Measurements from ENCODE around the gene GSTM3. TPM values are rescaled to one million over a fixed set of nuclear protein-coding genes. Genes with fewer than 3 reads are reported as not detected.
"Not testable (repeated sequence)": the region's sequence is repeated elsewhere in the genome, so short reads cannot be mapped to it uniquely, and the experiment has no call there.

GSTM3 gene
- polyA plus RNA-seq, 1 donor = 132 TPM

GRCh38 chr1:109697066-109697465 is 43.8 kb downstream of the GSTM3 start:
- Histone ChIP-seq H3K4me1 (ENCODE audit: control insufficient read depth, insufficient read depth, low read length) (no peaks in the 10 kb centered on the region), H3K4me3 (ENCODE audit: low read length) (no peak overlapping the region), H3K27ac (ENCODE audit: low read length) (no peak overlapping the region), H3K36me3 (ENCODE audit: control insufficient read depth, insufficient read depth, low read length) (no peaks in the 10 kb centered on the region), H3K27me3 (ENCODE audit: control insufficient read depth, insufficient read depth, low read length) (no peaks in the 10 kb centered on the region), H3K9me3 (ENCODE audit: control insufficient read depth, low read depth, low read length) (no peaks in the 10 kb centered on the region)
- DNase-seq = no peak
- WGBS (ENCODE audit: insufficient coverage, low lambda C conversion rate) = no CpG with 5 or more reads among the region's 4 CpGs

GRCh38 chr1:109695138-109695537 is 45.7 kb downstream of the GSTM3 start:
- DNase-seq; H3K36me3 ChIP-seq (ENCODE audit: control insufficient read depth, insufficient read depth, low read length); H3K27me3 ChIP-seq (ENCODE audit: control insufficient read depth, insufficient read depth, low read length); H3K27ac ChIP-seq (ENCODE audit: low read length); H3K4me3 ChIP-seq (ENCODE audit: low read length); H3K9me3 ChIP-seq (ENCODE audit: control insufficient read depth, low read depth, low read length); H3K4me1 ChIP-seq (ENCODE audit: control insufficient read depth, insufficient read depth, low read length): not testable (repeated sequence)
- no CpG with 5 or more reads among the region's 3 CpGs for WGBS (ENCODE audit: insufficient coverage, low lambda C conversion rate)

- H3K4me3 ChIP-seq (ENCODE audit: low read length); H3K27me3 ChIP-seq (ENCODE audit: control insufficient read depth, insufficient read depth, low read length); H3K4me1 ChIP-seq (ENCODE audit: control insufficient read depth, insufficient read depth, low read length); H3K27ac ChIP-seq (ENCODE audit: low read length); DNase-seq; H3K36me3 ChIP-seq (ENCODE audit: control insufficient read depth, insufficient read depth, low read length); H3K9me3 ChIP-seq (ENCODE audit: control insufficient read depth, low read depth, low read length): not testable (repeated sequence)
- WGBS (ENCODE audit: insufficient coverage, low lambda C conversion rate) = no CpG with 5 or more reads among the region's 5 CpGs
Measured at GRCh38 chr1:109694400-109694799, 46.4 kb downstream of the GSTM3 start.

- H3K4me1 ChIP-seq (ENCODE audit: control insufficient read depth, insufficient read depth, low read length) = no peaks in the 10 kb centered on the region
- H3K9me3 ChIP-seq (ENCODE audit: control insufficient read depth, low read depth, low read length) = no peaks in the 10 kb centered on the region
- H3K36me3 ChIP-seq (ENCODE audit: control insufficient read depth, insufficient read depth, low read length) = no peaks in the 10 kb centered on the region
- no peak for DNase-seq
- no peak overlapping the region for H3K4me3 ChIP-seq (ENCODE audit: low read length)
- WGBS (ENCODE audit: insufficient coverage, low lambda C conversion rate) = no CpG with 5 or more reads among the region's 6 CpGs
- no peak overlapping the region for H3K27ac ChIP-seq (ENCODE audit: low read length)
- no peaks in the 10 kb centered on the region for H3K27me3 ChIP-seq (ENCODE audit: control insufficient read depth, insufficient read depth, low read length)
Measured at GRCh38 chr1:109691759-109692158, 49.1 kb downstream of the GSTM3 start.

GRCh38 chr1:109689844-109690405 is 50.9 kb downstream of the GSTM3 start:
- no peak overlapping the region for H3K27ac ChIP-seq (ENCODE audit: low read length)
- no CpG with 5 or more reads among the region's 6 CpGs for WGBS (ENCODE audit: insufficient coverage, low lambda C conversion rate)

GRCh38 chr1:109687641-109688499 is 53.0 kb downstream of the GSTM3 start, which contains the start of gene GSTM1:
Gene GSTM1, plus strand, starts transcription at chr1:109687817. Its CDS starts 57 bp downstream, at chr1:109687874.
- Histone ChIP-seq H3K4me1 (ENCODE audit: control insufficient read depth, insufficient read depth, low read length) (no peaks in the 10 kb centered on the region), H3K9me3 (ENCODE audit: control insufficient read depth, low read depth, low read length) (no peaks in the 10 kb centered on the region), H3K36me3 (ENCODE audit: control insufficient read depth, insufficient read depth, low read length) (no peaks in the 10 kb centered on the region), H3K27me3 (ENCODE audit: control insufficient read depth, insufficient read depth, low read length) (no peaks in the 10 kb centered on the region), H3K27ac (ENCODE audit: low read length) (no peak within 1 kb of the TSS), H3K4me3 (ENCODE audit: low read length) (no peak within 1 kb of the TSS)
- peak in 1 of 2 donors; percentile 79 for DNase-seq
- WGBS (ENCODE audit: insufficient coverage, low lambda C conversion rate) = no CpG with 5 or more reads among the region's 46 CpGs

More at GRCh38 chr1:109689844-109690405, 50.9 kb downstream of the GSTM3 start:
- Histone ChIP-seq H3K36me3 (ENCODE audit: control insufficient read depth, insufficient read depth, low read length) (no peaks in the 10 kb centered on the region), H3K4me3 (ENCODE audit: low read length) (no peak overlapping the region), H3K9me3 (ENCODE audit: control insufficient read depth, low read depth, low read length) (no peaks in the 10 kb centered on the region), H3K27me3 (ENCODE audit: control insufficient read depth, insufficient read depth, low read length) (no peaks in the 10 kb centered on the region), H3K4me1 (ENCODE audit: control insufficient read depth, insufficient read depth, low read length) (no peaks in the 10 kb centered on the region)
- no peak for DNase-seq

GRCh38 chr1:109687109-109687508 is 53.7 kb downstream of the GSTM3 start:
- WGBS (ENCODE audit: insufficient coverage, low lambda C conversion rate) = no CpG with 5 or more reads among the region's 11 CpGs
- not testable (repeated sequence) for H3K9me3 ChIP-seq (ENCODE audit: control insufficient read depth, low read depth, low read length); H3K27ac ChIP-seq (ENCODE audit: low read length); H3K36me3 ChIP-seq (ENCODE audit: control insufficient read depth, insufficient read depth, low read length); H3K4me1 ChIP-seq (ENCODE audit: control insufficient read depth, insufficient read depth, low read length); DNase-seq; H3K4me3 ChIP-seq (ENCODE audit: low read length); H3K27me3 ChIP-seq (ENCODE audit: control insufficient read depth, insufficient read depth, low read length)

GRCh38 chr1:109685890-109686289 is 54.9 kb downstream of the GSTM3 start:
- DNase-seq; H3K4me1 ChIP-seq (ENCODE audit: control insufficient read depth, insufficient read depth, low read length); H3K9me3 ChIP-seq (ENCODE audit: control insufficient read depth, low read depth, low read length); H3K27me3 ChIP-seq (ENCODE audit: control insufficient read depth, insufficient read depth, low read length); H3K27ac ChIP-seq (ENCODE audit: low read length); H3K36me3 ChIP-seq (ENCODE audit: control insufficient read depth, insufficient read depth, low read length); H3K4me3 ChIP-seq (ENCODE audit: low read length): not testable (repeated sequence)
- no CpG with 5 or more reads among the region's 4 CpGs for WGBS (ENCODE audit: insufficient coverage, low lambda C conversion rate)

GRCh38 chr1:109685399-109685798 is 55.4 kb downstream of the GSTM3 start:
- H3K36me3 ChIP-seq (ENCODE audit: control insufficient read depth, insufficient read depth, low read length); H3K27ac ChIP-seq (ENCODE audit: low read length); H3K27me3 ChIP-seq (ENCODE audit: control insufficient read depth, insufficient read depth, low read length); H3K4me1 ChIP-seq (ENCODE audit: control insufficient read depth, insufficient read depth, low read length); H3K4me3 ChIP-seq (ENCODE audit: low read length); H3K9me3 ChIP-seq (ENCODE audit: control insufficient read depth, low read depth, low read length); DNase-seq: not testable (repeated sequence)
- no CpG with 5 or more reads among the region's 1 CpG for WGBS (ENCODE audit: insufficient coverage, low lambda C conversion rate)

GRCh38 chr1:109684777-109685176 is 56.1 kb downstream of the GSTM3 start:
- H3K27ac ChIP-seq (ENCODE audit: low read length); DNase-seq; H3K36me3 ChIP-seq (ENCODE audit: control insufficient read depth, insufficient read depth, low read length); H3K27me3 ChIP-seq (ENCODE audit: control insufficient read depth, insufficient read depth, low read length); H3K4me1 ChIP-seq (ENCODE audit: control insufficient read depth, insufficient read depth, low read length); H3K4me3 ChIP-seq (ENCODE audit: low read length); H3K9me3 ChIP-seq (ENCODE audit: control insufficient read depth, low read depth, low read length): not testable (repeated sequence)
- no CpG with 5 or more reads among the region's 6 CpGs for WGBS (ENCODE audit: insufficient coverage, low lambda C conversion rate)
